K562 (cell line): Measurements from ENCODE around the gene UNC80. TPM values are rescaled to one million over a fixed set of nuclear protein-coding genes. Genes with fewer than 3 reads are reported as not detected.

Experiments used
- ATAC-seq: fragments of 200-7000 bp; cut with Tn5 transposase; 3 replicates; pipeline ENCODE4 v1.9.1; 2020; ENCODE audit warnings: moderate library complexity
- BruUV-seq: library from RNA; stranded (reverse); fragments of 400-500 nt; replicated peaks from 2 replicates; lab custom pipeline; 2021; lab: Mats Ljungman, UMichigan
- CTCF ChIA-PET: fragments of 300-600 bp; formaldehyde crosslinking; extraction: SDS; loops from one replicate; lab custom pipeline; 2021; ENCODE audit warnings: low intra/inter-chr PET ratio; lab: Yijun Ruan, JAX
- POLR2A ChIA-PET: fragments of 300-600, 350-650 bp; sonication (Branson Sonifier 250); formaldehyde crosslinking; extraction: SDS; loops from one replicate; lab custom pipeline; 2021; ENCODE audit warnings: antibody characterized with exemption, inconsistent platforms; lab: Yijun Ruan, JAX
- DNase-seq, 4 experiments: peaks; one replicate each; pipeline versions ENCODE4 v3.0.0 to v3.0.0-alpha.2; 2011 to 2018; ENCODE audit warnings: low spot score in 3 of 4, mixed read lengths in 3 of 4; ENCODE audit errors: extremely low read depth in 1 of 4
- FAIRE-seq: peaks from 2 replicates; lab custom pipeline; 2011; peaks lifted over from hg19 to GRCh38; lab: Jason Lieb, UNC
- H2AFZ ChIP-seq: 2 replicates; pipeline ENCODE4 v1.6.0; 2011; ENCODE audit warnings: low read depth, low read length, control low read depth, inconsistent platforms
- H3K27ac ChIP-seq: fragments of 200-600 bp; 3 replicates; pipeline ENCODE4 v1.8.0; 2011; ENCODE audit warnings: low read depth, mild to moderate bottlenecking, control low read depth, inconsistent platforms, low read length, moderate library complexity, mixed read lengths; ENCODE audit errors: extremely low read depth
- H3K27me3 ChIP-seq, 2 experiments: fragments of 300-600 bp in 1 of 2; 2 replicates in 1 of 2; 3 replicates in 1 of 2; pipeline versions ENCODE4 v1.6.0 to v1.8.0; 2011; ENCODE audit warnings: inconsistent platforms in 2 of 2, low read length in 2 of 2, mild to moderate bottlenecking in 1 of 2, mixed read lengths in 1 of 2, moderate library complexity in 1 of 2; ENCODE audit not compliant: control insufficient read depth in 2 of 2, insufficient read depth in 2 of 2
- H3K36me3 ChIP-seq: fragments of 300-600 bp; 3 replicates; pipeline ENCODE4 v1.8.0; 2011; ENCODE audit warnings: mild to moderate bottlenecking, low read length, inconsistent platforms; ENCODE audit not compliant: control insufficient read depth, insufficient read depth
- H3K4me1 ChIP-seq, 2 experiments: fragments of 200-600 bp in 1 of 2; replicated peaks in 1 of 2; 2 replicates in 1 of 2; 3 replicates in 1 of 2; pipeline versions ENCODE4 v1.5.1 to v1.8.0; 2011; ENCODE audit warnings: inconsistent platforms in 2 of 2, low read length in 2 of 2, mild to moderate bottlenecking in 1 of 2, mixed read lengths in 1 of 2, moderate library complexity in 1 of 2; ENCODE audit not compliant: control insufficient read depth in 2 of 2, insufficient read depth in 2 of 2
- H3K4me2 ChIP-seq: 2 replicates; pipeline ENCODE4 v1.6.1; 2011; ENCODE audit warnings: low read length, control low read depth, inconsistent platforms, mixed read lengths; ENCODE audit not compliant: insufficient read depth
- H3K4me3 ChIP-seq: fragments of 200-600 bp; sonication (generic), shearing (Covaris generic); 2 replicates; pipeline ENCODE4 v1.5.1; 2016; ENCODE audit warnings: control low read depth, inconsistent platforms
- H3K79me2 ChIP-seq: fragments of 200-600 bp; 3 replicates; pipeline ENCODE4 v1.8.0; 2011; ENCODE audit warnings: low read length, inconsistent platforms; ENCODE audit not compliant: control insufficient read depth, insufficient read depth
- H3K9ac ChIP-seq, 2 experiments: 2 replicates each; pipeline versions ENCODE4 v1.6.0 to v1.6.1; 2011; ENCODE audit warnings: low read depth in 2 of 2, low read length in 2 of 2, control low read depth in 1 of 2, inconsistent platforms in 1 of 2, mild to moderate bottlenecking in 1 of 2, mixed read lengths in 1 of 2; ENCODE audit not compliant: insufficient read depth in 1 of 2
- H3K9me1 ChIP-seq: one replicate; pipeline ENCODE4 v1.6.0; 2011; ENCODE audit warnings: inconsistent platforms, mild to moderate bottlenecking, low read length, moderate library complexity; ENCODE audit not compliant: control insufficient read depth, insufficient read depth
- H3K9me3 ChIP-seq: replicated peaks from 2 replicates; pipeline ENCODE4 v1.5.1; 2011; ENCODE audit warnings: low read depth, low read length, inconsistent platforms; ENCODE audit not compliant: control insufficient read depth, insufficient read depth
- H4K20me1 ChIP-seq: replicated peaks from 2 replicates; pipeline ENCODE4 v1.6.1; 2011; ENCODE audit warnings: low read length, inconsistent platforms, mixed read lengths; ENCODE audit not compliant: control insufficient read depth, insufficient read depth
- DACH1 ChIP-seq: fragments of 450-650 bp; IDR thresholded peaks from 2 replicates; pipeline ENCODE4 v1.6.1; 2018; ENCODE audit not compliant: partially characterized antibody
- GABPB1 ChIP-seq: sonication (generic); formaldehyde crosslinking; IDR thresholded peaks from 2 replicates; pipeline ENCODE4 v1.8.0; 2022; ENCODE audit warnings: mild to moderate bottlenecking, missing genetic modification reagents
- HDAC3 ChIP-seq: fragments of 450-650 bp; IDR thresholded peaks from 2 replicates; pipeline ENCODE4 v1.6.1; 2018; ENCODE audit warnings: borderline replicate concordance, mild to moderate bottlenecking, moderate library complexity; ENCODE audit not compliant: partially characterized antibody
- HDAC6 ChIP-seq: IDR thresholded peaks from 2 replicates; pipeline ENCODE4 v1.6.1; 2012; ENCODE audit warnings: low read depth, mild to moderate bottlenecking, control low read depth, inconsistent platforms, low read length, moderate library complexity
- KLF10 ChIP-seq: fragments of 250-450 bp; sonication (Bioruptor Pico); IDR thresholded peaks from 2 replicates; pipeline ENCODE4 v1.6.1; 2021; ENCODE audit warnings: matching md5 sums
- NBN ChIP-seq: fragments of 450-650 bp; IDR thresholded peaks from 2 replicates; pipeline ENCODE4 v1.6.1; 2016; ENCODE audit warnings: low read depth, mild to moderate bottlenecking
- SRSF1 ChIP-seq: fragments of 200-400 bp; formaldehyde crosslinking; IDR thresholded peaks from 2 replicates; pipeline ENCODE4 v1.6.1; 2017; ENCODE audit warnings: mild to moderate bottlenecking, low read depth, low read length, moderate library complexity
- TSHZ1 ChIP-seq: fragments of 250-450 bp; sonication (Bioruptor Pico); IDR thresholded peaks from 2 replicates; pipeline ENCODE4 v1.4.0; 2020; ENCODE audit warnings: mild to moderate bottlenecking, moderate library complexity
- ZBTB12 ChIP-seq: fragments of 250-450 bp; sonication (Bioruptor Pico); IDR thresholded peaks from 2 replicates; pipeline ENCODE4 v1.4.0; 2020
- WGBS: fragments of 100-300 bp; shearing (Covaris generic); methylation state at CpG from one replicate; pipeline ENCODE4 v1.1.6; 2016; ENCODE audit warnings: low coverage, mixed read lengths; ENCODE audit not compliant: insufficient coverage; ENCODE audit errors: missing lambda C conversion rate; 5-methylcytosine and 5-hydroxymethylcytosine counted together
- in situ Hi-C: fragments of 300-500 bp; cut with MboI; formaldehyde crosslinking; loops from 4 replicates; pipeline ENCODE4 v1.15.0; 2018; ENCODE audit warnings: inconsistent platforms, mixed read lengths
- intact Hi-C: fragments of 100-400 bp; cut with micrococcal nuclease; formaldehyde crosslinking; loops from 2 replicates; pipeline ENCODE4 v1.14.2; 2022
- polyA plus RNA-seq, 8 experiments: library from polyadenylated mRNA; depleted of rRNA in 4 of 8; stranded (reverse) in 5 of 8; unstranded in 3 of 8; fragments of >200 nt; fragmentation: Nextera tagmentation in 2 of 8; fragmentation: Illumina TruSeq in 1 of 8; extraction: Ambion mirVana in 2 of 8; extraction: Trizol in 1 of 8; gene quantifications; 2 replicates each; pipeline versions ENCODE4 v1.2.1 to v1.2.3, GENCODE V29; 2011 to 2014; ENCODE audit warnings: inconsistent platforms in 1 of 8, missing spikeins in 1 of 8
- total RNA-seq, 7 experiments: library from RNA; depleted of rRNA in 6 of 7; stranded (reverse); fragments of >200 nt in 6 of 7; fragmentation: Illumina TruSeq in 2 of 7; extraction: Trizol in 2 of 7; gene quantifications; 2 replicates each; pipeline versions ENCODE4 v1.2.1 to v1.2.3, GENCODE V29; 2011 to 2021; ENCODE audit warnings: low replicate concordance in 1 of 7

Gene UNC80
- total and polyA plus RNA-seq, 9 of the 15 experiments (the other 6 are each of a cell fraction or from before 2014, with no cell fraction given): under 0.01 to 0.04 (median 0.01) TPM; not detected in 5

- no peak for FAIRE-seq
- TF ChIP-seq TSHZ1 (no peak), NBN (no peak), KLF10 (CRISPR knock-in tag) (no peak), GABPB1 (CRISPR knock-in tag) (no peak), DACH1 (no peak), ZBTB12 (no peak), HDAC6 (no peak), SRSF1 (no peak), HDAC3 (no peak)
- TF ChIP-seq, all 486 proteins: peak for 0
- ATAC-seq: no peak
- BruUV-seq: no TSS peak
- no peaks in the 10 kb centered on the region for H3K79me2 ChIP-seq
- no peak overlapping the region for H3K4me3 ChIP-seq
- DNase-seq: no peak
- in situ Hi-C loops (no loop called here), intact Hi-C loops (no loop called here)
- H3K4me1 ChIP-seq: no peaks in the 10 kb centered on the region
- ChIA-PET POLR2A (interaction anchor here (0.7 kb wide), 1 partner anchor 12 kb away, joined by 3 read pairs; no protein-coding TSS in a partner anchor), CTCF (no interaction called here)
- H3K9me3 ChIP-seq: no peaks in the 10 kb centered on the region
- H3K27ac ChIP-seq: no peak overlapping the region
- no peaks in the 10 kb centered on the region for H3K36me3 ChIP-seq
- no peak overlapping the region for H3K4me2 ChIP-seq
- H3K9me1 ChIP-seq: no peaks in the 10 kb centered on the region
- H4K20me1 ChIP-seq: no peaks in the 10 kb centered on the region
- no peak overlapping the region for H3K9ac ChIP-seq
- 0% methylated on average over 1 of the region's 1 CpG for WGBS
- no peaks in the 10 kb centered on the region for H3K27me3 ChIP-seq
- H2AFZ ChIP-seq: no peak overlapping the region
These were observed 104.6 kb downstream of the UNC80 start for GRCh38 chr2:209876211-209876610.
